ENCODE data around the gene IFNG-AS1.

Gene IFNG-AS1

GRCh38 chr12:68038650-68039049 is 49.4 kb downstream of the IFNG-AS1 start:
- no peak overlapping the region for H3K4me3 ChIP-seq (ENCODE audit: low read depth, low read length)
- TF ChIP-seq, protein P1, sequence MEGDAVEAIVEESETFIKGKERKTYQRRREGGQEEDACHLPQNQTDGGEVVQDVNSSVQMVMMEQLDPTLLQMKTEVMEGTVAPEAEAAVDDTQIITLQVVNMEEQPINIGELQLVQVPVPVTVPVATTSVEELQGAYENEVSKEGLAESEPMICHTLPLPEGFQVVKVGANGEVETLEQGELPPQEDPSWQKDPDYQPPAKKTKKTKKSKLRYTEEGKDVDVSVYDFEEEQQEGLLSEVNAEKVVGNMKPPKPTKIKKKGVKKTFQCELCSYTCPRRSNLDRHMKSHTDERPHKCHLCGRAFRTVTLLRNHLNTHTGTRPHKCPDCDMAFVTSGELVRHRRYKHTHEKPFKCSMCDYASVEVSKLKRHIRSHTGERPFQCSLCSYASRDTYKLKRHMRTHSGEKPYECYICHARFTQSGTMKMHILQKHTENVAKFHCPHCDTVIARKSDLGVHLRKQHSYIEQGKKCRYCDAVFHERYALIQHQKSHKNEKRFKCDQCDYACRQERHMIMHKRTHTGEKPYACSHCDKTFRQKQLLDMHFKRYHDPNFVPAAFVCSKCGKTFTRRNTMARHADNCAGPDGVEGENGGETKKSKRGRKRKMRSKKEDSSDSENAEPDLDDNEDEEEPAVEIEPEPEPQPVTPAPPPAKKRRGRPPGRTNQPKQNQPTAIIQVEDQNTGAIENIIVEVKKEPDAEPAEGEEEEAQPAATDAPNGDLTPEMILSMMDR (conservative IDR thresholded peaks at IDR 0.05; ENCODE audit: low read depth, low read length), result no peak
- DNase-seq (ENCODE audit: low read depth), result no peak

- H3K4me3 ChIP-seq (ENCODE audit: low read depth, low read length), result no peak overlapping the region
- DNase-seq (ENCODE audit: low read depth), result peak; percentile 90
- TF ChIP-seq, protein P1 (conservative IDR thresholded peaks at IDR 0.05; ENCODE audit: low read depth, low read length), result peak; percentile 91
Observed at GRCh38 chr12:68040450-68041075, 51.3 kb downstream of the IFNG-AS1 start.

GRCh38 chr12:68042212-68042699 is 53.0 kb downstream of the IFNG-AS1 start:
- peak; percentile 13 for DNase-seq (ENCODE audit: low read depth)
- H3K4me3 ChIP-seq (ENCODE audit: low read depth, low read length), result no peak overlapping the region
- TF ChIP-seq, protein P1 (conservative IDR thresholded peaks at IDR 0.05; ENCODE audit: low read depth, low read length), result no peak

GRCh38 chr12:68043435-68043834 is 54.2 kb downstream of the IFNG-AS1 start:
- H3K4me3 ChIP-seq (ENCODE audit: low read depth, low read length), result no peak overlapping the region
- no peak for DNase-seq (ENCODE audit: low read depth)
- TF ChIP-seq, protein P1 (conservative IDR thresholded peaks at IDR 0.05; ENCODE audit: low read depth, low read length), result no peak

DNA sequence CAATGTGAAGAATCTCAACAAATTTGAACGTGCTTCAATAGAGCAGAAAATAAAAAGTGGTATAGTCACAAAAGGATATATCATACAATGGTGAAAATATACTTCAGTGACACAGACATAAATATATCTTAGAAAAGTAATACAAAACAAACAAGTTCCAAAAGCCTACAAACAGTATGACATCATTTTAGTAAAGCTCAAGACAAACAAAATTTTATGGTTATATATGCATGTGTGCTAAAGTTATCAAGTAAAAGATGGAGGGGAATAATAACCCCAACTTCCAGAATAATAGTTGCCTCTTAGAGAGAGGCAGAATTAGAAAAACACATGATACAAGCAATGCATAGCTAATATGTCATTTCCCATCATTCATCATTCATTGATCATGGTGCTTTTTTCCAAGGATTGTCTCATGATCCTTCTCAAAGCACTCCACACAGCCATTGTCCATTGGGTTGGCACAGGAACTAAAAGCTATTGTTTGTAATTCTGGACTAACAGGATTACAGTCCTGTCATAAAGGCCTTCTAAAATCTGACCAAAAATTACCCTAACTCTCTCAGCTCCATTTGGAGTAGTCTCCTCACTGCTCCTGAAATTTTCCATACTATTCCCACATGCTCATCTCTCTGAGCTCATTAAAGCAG is 59.5 kb downstream of the IFNG-AS1 start:
- TF ChIP-seq, protein P1 (conservative IDR thresholded peaks at IDR 0.05; ENCODE audit: low read depth, low read length), result no peak
- DNase-seq (ENCODE audit: low read depth), result no peak
- no peak overlapping the region for H3K4me3 ChIP-seq (ENCODE audit: low read depth, low read length)

GRCh38 chr12:68056300-68056699 is 67.1 kb downstream of the IFNG-AS1 start:
- DNase-seq (ENCODE audit: low read depth), result no peak
- TF ChIP-seq, protein P1 (conservative IDR thresholded peaks at IDR 0.05; ENCODE audit: low read depth, low read length), result no peak
- H3K4me3 ChIP-seq (ENCODE audit: low read depth, low read length), result no peak overlapping the region

Measured in choroid plexus epithelial cell (primary cell).